WTC11 (cell line): ENCODE measurements around the gene SCGB3A2.

Experiments
- CBFB ChIP-seq: sonication (generic); formaldehyde crosslinking; IDR thresholded peaks from 2 replicates; pipeline ENCODE4 v1.8.1; 2022; ENCODE audit warnings: mild to moderate bottlenecking, low read depth, missing genetic modification reagents
- ELF4 ChIP-seq: sonication (generic); formaldehyde crosslinking; IDR thresholded peaks from 2 replicates; pipeline ENCODE4 v1.8.1; 2022; ENCODE audit warnings: low read depth, mild to moderate bottlenecking, moderate library complexity, missing genetic modification reagents
- ETV6 ChIP-seq: sonication (generic); formaldehyde crosslinking; IDR thresholded peaks from 2 replicates; pipeline ENCODE4 v1.8.1; 2022; ENCODE audit warnings: mild to moderate bottlenecking, missing genetic modification reagents
- MAX ChIP-seq: sonication (generic); formaldehyde crosslinking; IDR thresholded peaks from 2 replicates; pipeline ENCODE4 v1.8.0; 2022; ENCODE audit warnings: mild to moderate bottlenecking, missing genetic modification reagents
- NFE2L1 ChIP-seq: sonication (generic); formaldehyde crosslinking; IDR thresholded peaks from 2 replicates; pipeline ENCODE4 v1.8.1; 2023; ENCODE audit warnings: missing genetic modification reagents
- SMAD4 ChIP-seq: sonication (generic); formaldehyde crosslinking; IDR thresholded peaks from 2 replicates; pipeline ENCODE4 v1.8.0; 2022; ENCODE audit warnings: mild to moderate bottlenecking, missing genetic modification reagents
- ZNF121 ChIP-seq: sonication (generic); formaldehyde crosslinking; IDR thresholded peaks from 2 replicates; pipeline ENCODE4 v1.8.0; 2023; ENCODE audit warnings: missing genetic modification reagents
- ZNF281 ChIP-seq: sonication (generic); formaldehyde crosslinking; IDR thresholded peaks from 2 replicates; pipeline ENCODE4 v1.8.0; 2023; ENCODE audit warnings: mild to moderate bottlenecking, missing genetic modification reagents
- TF ChIP-seq, protein P1 (sequence below): fragments of 200-600 bp; IDR thresholded peaks from 2 replicates; pipeline ENCODE4 v1.8.0; 2022; ENCODE audit warnings: antibody characterized with exemption
- TF ChIP-seq, protein P2 (sequence below): sonication (generic); formaldehyde crosslinking; IDR thresholded peaks from 2 replicates; pipeline ENCODE4 v1.8.1; 2023; ENCODE audit warnings: mild to moderate bottlenecking, moderate library complexity, missing genetic modification reagents
- TF ChIP-seq, protein P3 (sequence below): sonication (generic); formaldehyde crosslinking; conservative IDR thresholded peaks from 2 replicates; pipeline ENCODE4 v1.8.1; 2023; ENCODE audit warnings: mild to moderate bottlenecking, low read depth, missing genetic modification reagents, moderate library complexity
- TF ChIP-seq, protein P4 (sequence below): sonication (generic); formaldehyde crosslinking; IDR thresholded peaks from 2 replicates; pipeline ENCODE4 v1.8.1; 2023; ENCODE audit warnings: mild to moderate bottlenecking, missing genetic modification reagents, moderate library complexity

GRCh38 chr5:147876141-147876540 lies 2.4 kb upstream of the SCGB3A2 start:
- TF ChIP-seq, protein P1, sequence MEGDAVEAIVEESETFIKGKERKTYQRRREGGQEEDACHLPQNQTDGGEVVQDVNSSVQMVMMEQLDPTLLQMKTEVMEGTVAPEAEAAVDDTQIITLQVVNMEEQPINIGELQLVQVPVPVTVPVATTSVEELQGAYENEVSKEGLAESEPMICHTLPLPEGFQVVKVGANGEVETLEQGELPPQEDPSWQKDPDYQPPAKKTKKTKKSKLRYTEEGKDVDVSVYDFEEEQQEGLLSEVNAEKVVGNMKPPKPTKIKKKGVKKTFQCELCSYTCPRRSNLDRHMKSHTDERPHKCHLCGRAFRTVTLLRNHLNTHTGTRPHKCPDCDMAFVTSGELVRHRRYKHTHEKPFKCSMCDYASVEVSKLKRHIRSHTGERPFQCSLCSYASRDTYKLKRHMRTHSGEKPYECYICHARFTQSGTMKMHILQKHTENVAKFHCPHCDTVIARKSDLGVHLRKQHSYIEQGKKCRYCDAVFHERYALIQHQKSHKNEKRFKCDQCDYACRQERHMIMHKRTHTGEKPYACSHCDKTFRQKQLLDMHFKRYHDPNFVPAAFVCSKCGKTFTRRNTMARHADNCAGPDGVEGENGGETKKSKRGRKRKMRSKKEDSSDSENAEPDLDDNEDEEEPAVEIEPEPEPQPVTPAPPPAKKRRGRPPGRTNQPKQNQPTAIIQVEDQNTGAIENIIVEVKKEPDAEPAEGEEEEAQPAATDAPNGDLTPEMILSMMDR: no peak
- TF ChIP-seq SMAD4 (no peak), ETV6 (CRISPR knock-in tag) (no peak), ZNF281 (CRISPR knock-in tag) (no peak), ELF4 (CRISPR knock-in tag) (no peak), CBFB (CRISPR knock-in tag) (no peak), MAX (CRISPR knock-in tag) (no peak), ZNF121 (CRISPR knock-in tag) (peak; percentile 99), NFE2L1 (no peak)
- TF ChIP-seq, protein P2, sequence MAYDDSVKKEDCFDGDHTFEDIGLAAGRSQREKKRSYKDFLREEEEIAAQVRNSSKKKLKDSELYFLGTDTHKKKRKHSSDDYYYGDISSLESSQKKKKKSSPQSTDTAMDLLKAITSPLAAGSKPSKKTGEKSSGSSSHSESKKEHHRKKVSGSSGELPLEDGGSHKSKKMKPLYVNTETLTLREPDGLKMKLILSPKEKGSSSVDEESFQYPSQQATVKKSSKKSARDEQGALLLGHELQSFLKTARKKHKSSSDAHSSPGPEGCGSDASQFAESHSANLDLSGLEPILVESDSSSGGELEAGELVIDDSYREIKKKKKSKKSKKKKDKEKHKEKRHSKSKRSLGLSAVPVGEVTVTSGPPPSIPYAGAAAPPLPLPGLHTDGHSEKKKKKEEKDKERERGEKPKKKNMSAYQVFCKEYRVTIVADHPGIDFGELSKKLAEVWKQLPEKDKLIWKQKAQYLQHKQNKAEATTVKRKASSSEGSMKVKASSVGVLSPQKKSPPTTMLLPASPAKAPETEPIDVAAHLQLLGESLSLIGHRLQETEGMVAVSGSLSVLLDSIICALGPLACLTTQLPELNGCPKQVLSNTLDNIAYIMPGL (CRISPR knock-in tag): no peak
- TF ChIP-seq, protein P3, sequence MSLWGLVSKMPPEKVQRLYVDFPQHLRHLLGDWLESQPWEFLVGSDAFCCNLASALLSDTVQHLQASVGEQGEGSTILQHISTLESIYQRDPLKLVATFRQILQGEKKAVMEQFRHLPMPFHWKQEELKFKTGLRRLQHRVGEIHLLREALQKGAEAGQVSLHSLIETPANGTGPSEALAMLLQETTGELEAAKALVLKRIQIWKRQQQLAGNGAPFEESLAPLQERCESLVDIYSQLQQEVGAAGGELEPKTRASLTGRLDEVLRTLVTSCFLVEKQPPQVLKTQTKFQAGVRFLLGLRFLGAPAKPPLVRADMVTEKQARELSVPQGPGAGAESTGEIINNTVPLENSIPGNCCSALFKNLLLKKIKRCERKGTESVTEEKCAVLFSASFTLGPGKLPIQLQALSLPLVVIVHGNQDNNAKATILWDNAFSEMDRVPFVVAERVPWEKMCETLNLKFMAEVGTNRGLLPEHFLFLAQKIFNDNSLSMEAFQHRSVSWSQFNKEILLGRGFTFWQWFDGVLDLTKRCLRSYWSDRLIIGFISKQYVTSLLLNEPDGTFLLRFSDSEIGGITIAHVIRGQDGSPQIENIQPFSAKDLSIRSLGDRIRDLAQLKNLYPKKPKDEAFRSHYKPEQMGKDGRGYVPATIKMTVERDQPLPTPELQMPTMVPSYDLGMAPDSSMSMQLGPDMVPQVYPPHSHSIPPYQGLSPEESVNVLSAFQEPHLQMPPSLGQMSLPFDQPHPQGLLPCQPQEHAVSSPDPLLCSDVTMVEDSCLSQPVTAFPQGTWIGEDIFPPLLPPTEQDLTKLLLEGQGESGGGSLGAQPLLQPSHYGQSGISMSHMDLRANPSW (CRISPR knock-in tag): no peak
- TF ChIP-seq, protein P4, sequence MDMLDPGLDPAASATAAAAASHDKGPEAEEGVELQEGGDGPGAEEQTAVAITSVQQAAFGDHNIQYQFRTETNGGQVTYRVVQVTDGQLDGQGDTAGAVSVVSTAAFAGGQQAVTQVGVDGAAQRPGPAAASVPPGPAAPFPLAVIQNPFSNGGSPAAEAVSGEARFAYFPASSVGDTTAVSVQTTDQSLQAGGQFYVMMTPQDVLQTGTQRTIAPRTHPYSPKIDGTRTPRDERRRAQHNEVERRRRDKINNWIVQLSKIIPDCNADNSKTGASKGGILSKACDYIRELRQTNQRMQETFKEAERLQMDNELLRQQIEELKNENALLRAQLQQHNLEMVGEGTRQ: no peak
